ENCODE measurements around the gene ANKRD29.
"Not testable (repeated sequence)": the region's sequence is repeated elsewhere in the genome, so short reads cannot be mapped to it uniquely, and the experiment has no call there.

ANKRD29 gene

GRCh38 chr18:23645568-23646175, 17.0 kb downstream of the ANKRD29 start:
- no peak for DNase-seq (ENCODE audit: low spot score)

- no peak for DNase-seq (ENCODE audit: low spot score)
Measured at GRCh38 chr18:23643815-23644490, 18.8 kb downstream of the ANKRD29 start.

DNA sequence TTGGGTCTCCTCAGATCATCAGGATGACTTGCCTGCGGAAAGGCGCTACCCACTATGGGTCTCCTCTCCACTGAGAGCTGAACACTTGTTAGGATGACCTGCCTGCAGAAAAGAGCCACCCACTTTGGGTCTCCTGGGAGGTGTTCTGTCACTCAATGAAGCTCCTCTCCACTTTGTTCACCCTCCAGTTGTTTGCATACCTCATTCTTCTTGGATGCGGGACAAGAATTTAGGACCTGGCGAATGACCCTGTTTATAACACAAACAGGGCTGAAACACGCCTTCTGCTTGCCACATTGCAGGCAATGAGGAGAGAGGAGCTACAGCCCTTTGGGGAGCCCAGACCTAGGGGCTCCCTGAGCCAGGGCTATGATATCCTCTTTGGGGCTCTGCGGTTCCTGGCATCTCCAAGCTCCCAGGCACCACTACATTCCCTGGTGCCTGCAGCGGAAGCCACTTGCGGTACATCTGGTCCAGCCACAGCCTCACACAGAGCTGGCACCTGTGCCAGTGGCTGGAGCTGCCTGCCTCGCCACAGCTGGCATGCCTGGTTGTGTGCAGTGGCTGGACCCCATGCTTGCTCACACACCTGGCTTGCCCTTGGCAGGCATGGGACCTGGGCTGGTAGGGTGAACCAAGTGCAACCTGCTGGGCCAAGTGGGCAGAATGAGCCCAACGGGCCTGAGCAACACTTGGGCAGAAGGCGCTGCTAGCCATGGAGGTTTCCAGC, 20.6 kb downstream of the ANKRD29 start:
- no peak for DNase-seq (ENCODE audit: low spot score)

DNA sequence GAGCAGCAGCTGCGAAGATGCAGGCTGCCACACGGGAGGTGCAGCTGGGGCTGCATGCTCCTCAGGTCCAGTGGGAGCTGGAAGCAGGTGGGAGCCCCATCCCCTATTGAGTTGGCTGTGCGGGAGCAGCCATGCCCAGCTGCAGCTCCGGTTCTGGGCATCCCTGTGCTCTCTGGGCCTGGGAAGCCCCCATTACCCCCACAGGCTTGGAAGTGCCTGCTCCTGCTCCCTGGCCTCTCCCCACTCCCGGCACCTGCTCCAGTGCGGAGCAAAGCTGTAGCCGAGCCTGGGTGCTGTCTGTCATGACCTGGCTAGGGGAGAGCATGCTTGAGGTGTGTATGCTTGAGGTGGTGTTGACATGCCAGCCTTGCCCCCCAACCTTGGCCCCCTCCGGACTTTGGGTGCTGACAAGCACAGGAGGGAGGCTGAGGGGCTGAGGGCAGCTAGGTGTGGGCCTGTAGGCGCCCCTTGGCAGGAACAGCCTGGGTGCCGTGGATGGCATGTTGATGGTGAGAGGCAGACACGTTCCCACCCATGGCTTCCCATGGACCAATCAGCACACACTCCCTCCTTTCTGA, 21.5 kb downstream of the ANKRD29 start:
- DNase-seq (ENCODE audit: low spot score): no peak

GRCh38 chr18:23640052-23640451, 22.7 kb downstream of the ANKRD29 start:
- DNase-seq (ENCODE audit: low spot score): no peak

DNA sequence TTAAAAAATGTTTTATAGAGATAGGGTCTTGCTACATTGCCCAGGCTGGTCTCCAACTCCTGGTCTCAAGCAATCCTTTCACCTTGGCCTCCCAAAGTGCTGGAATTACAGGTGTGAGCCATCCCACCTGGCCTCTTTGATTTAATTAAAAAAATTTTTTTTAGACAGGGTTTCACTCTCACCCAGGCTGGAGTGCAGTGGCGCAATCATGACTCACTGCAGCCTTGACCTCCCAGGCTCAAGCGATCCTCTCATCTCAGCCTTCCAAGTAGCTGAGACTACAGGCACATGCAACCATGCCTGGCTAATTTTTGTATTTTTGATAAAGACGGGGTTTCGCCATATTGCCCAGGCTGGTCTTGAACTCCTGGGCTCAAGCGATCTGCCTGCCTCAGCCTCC, 26.3 kb downstream of the ANKRD29 start:
- not testable (repeated sequence) for DNase-seq (ENCODE audit: low spot score)

DNA sequence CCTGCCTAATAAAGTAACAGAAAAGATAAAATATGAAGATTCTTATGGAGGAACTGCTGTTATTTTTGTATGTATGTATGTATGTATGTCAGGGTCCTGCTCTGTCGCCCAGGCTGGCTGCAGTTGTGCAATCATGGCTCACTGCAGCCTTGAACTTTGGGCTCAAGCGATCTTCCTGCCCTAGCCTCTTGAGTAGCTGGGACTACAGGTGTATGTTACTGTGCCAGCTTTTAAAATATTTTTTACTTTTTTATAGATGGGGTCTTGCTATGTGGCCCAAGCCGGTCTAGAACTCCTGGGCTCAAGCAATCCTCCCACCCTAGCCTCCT, 26.7 kb downstream of the ANKRD29 start:
- DNase-seq (ENCODE audit: low spot score): no peak

DNA sequence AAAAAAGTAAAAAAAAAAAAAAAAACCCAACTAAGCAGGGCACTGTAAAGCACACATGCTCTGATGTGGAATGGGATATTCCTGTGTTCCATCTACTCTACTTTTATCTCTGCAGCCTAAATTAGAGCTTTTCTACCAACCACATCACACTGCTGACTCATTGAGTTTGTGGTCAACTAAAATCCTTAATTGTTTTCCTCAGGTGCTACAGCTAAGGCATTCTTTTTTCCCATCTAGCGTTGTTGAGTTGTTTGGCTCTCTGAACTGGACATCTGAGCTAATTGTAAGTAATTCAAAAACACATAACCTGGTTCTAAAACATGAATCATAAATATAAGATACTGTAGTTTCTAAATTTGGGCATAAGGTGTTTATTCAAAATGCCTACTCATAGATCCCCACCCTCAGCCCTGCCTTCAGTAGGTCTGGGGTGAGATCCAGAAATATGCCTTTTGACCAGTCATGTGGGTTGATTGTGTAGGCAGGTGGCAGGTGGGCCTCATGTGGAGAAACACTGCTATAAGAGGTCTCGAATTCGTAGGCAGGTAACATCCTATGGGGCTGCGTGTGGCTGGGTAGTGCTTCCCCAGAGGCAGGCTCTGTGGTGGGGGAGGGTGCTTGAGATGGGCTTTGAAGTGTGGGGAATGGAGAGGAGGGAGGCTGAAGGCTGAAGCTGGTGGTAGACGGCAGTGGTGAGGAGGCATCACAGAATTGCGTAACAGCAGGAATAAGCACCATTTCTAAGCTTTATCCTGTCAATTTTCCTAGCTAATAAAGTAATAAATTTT, 27.2 kb downstream of the ANKRD29 start:
- no peak for DNase-seq (ENCODE audit: low spot score)

- DNase-seq (ENCODE audit: low spot score): no peak
Measured at GRCh38 chr18:23634692-23635091, 28.0 kb downstream of the ANKRD29 start.

- no peak for DNase-seq (ENCODE audit: low spot score)
Measured at GRCh38 chr18:23632615-23633014, 30.1 kb downstream of the ANKRD29 start.

GRCh38 chr18:23631746-23632145, 31.0 kb downstream of the ANKRD29 start:
- no peak for DNase-seq (ENCODE audit: low spot score)

DNA sequence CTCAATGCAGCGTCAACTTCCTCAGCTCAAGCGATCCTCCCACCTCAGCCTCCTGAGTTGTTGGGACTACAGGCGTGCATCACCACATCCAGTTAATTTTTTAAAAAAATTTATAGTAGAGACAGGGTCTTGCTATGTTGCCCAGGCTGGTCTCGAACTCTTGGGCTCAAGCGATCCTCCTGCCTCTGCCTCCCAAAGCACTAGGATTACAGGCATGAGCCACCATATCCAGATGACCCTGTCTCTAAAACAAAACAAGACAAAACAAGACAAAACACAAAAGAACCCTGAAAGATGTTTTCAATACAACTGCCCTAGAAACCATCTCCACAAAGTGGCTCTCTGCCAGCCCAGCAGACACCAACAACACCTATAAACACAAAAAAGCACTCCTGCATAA, 31.4 kb downstream of the ANKRD29 start:
- no peak for DNase-seq (ENCODE audit: low spot score)

DNA sequence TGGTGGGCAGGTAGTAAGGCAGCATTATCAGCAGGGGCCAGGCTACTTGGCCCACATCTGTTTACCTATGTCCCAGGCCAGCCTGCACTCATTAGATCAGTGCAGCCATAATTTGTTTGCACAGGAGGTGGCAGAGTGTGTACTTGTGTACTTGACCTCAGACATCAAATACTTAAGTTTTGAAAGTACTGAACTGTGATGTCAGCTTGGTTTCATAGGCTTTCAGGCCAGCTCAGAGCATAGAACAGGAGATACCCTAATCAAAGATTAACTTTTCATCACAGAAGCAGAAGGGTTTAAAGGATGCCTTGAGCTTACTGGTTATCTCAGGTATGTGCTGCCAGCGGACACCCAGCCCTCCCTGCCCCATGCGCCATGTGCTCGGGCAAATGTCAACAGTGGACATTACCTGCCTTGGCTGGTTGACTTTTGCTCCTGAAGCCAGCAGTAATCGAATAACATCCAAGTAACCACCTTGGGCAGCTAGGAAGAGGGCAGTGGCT, 33.2 kb downstream of the ANKRD29 start:
- DNase-seq (ENCODE audit: low spot score): no peak

- DNase-seq (ENCODE audit: low spot score): no peak
Measured at GRCh38 chr18:23627970-23628369, 34.7 kb downstream of the ANKRD29 start.

GRCh38 chr18:23627321-23627720, 35.4 kb downstream of the ANKRD29 start:
- no peak for DNase-seq (ENCODE audit: low spot score)

DNA sequence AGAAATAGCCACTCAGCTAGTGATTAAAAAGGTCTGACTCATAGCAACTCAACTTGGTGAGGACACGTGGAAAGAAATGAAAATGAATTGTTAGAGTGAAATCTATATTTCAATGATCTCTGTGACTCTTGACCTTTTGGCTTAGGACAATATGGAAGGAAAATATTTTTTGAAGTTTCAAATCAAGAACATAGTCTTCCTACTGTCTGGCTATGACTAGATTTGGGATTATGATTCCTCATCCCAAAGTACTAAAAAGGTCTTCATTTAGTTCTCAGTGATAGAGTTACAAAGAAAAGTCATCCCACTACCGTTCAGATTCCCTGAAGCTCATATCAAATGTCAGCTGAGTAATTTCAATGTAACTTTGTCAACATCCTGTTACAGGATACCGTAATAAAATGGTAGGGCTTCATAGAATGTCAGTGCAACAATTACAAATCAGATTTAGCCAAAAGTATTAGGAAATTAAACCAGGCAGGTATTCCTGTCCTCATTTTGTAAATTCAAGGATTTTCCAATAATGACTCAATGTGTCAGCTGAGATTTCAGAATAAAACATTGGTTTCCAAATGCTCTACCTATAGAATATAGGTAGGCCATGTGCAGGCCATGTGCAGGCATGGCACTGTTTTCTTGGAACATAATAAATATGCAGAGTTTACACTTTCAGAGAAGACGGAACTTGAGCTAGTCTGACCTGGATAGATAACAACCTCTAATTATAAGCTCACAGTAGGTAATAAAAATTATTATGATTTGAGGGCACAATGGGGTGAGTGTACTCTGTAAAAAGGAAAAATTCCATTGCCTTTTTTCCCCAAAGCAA, 36.0 kb downstream of the ANKRD29 start:
- no peak for DNase-seq (ENCODE audit: low spot score)

- no peak for DNase-seq (ENCODE audit: low spot score)
Measured at GRCh38 chr18:23623040-23623439, 39.7 kb downstream of the ANKRD29 start.

DNA sequence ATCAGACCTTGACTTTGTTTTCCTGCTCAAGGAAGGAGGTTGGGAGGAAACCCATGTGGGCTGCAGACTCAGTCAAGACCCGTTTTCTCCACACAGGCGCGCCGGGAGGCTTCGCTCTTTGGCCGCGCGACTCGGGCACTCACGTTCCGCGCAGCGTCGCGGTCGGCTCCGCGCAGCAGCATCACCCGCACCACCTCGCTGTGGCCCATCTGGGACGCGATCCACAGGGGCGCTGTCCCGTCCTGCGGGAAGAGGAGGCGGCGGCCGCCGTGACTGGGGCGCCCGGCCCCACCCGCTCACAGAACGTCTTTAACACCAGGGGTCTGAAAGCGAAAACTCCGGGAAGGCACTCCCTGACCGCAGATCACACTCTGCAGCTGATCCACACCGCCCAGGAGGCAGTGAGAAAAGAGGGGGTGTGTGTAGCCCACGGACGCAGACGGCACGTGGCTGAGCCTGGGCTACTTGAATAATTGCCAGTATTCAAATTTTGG, 43.3 kb downstream of the ANKRD29 start:
- peak; percentile 67 for DNase-seq (ENCODE audit: low spot score)

DNA sequence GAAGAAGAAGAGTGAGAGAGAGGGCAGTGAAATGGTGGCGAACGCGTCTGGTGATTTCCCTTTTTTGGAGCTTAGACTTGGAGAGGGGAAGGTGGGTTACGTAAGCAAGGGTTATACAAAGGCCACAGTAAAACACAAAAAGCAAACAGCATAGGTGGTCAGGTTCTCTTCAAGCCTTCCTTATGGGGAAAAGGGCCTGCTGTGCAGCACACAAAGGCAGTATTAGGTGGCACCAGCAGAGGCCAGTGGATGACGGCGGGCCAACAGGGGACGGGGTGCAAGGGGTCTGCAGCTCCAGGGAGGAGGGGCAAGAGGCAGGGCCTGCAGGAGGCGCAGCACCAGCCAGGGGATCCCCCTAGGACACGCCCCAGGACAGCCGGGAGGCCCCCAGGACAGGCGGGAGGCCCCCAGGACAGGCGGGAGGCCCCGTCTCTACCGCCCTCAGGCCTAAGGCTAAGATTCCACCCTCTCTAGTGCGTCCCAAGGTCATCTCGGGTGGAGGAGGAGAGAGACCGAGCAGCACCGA, 43.8 kb downstream of the ANKRD29 start:
- no peak for DNase-seq (ENCODE audit: low spot score)

DNA sequence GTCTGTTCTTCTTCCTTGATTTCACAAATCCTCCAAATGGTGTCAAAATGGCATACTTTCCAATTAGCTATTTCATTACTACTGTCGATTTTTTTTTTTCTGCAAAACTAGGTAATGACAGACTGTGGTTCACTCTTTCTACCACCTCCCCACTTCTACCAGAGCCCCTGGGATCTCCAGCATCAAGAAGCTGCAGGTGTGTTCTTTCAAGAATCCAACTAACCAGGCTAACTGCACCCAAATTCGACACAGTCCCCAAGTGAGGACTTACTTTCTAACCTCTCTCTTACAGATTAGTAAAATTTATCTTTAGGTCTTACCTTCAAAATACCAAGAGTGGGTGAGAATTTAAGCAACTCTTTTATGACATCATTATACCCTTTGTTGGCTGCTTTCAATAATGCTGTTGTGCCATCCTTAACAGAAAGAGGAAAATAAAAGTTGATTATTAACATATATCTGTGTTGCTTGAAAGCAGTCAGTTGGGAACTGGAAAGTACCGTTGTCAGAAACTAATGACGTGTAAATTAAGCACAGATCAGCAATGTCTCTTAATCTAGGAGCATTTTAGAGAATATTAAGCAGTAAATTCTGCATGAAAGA, 45.2 kb downstream of the ANKRD29 start:
- no peak for DNase-seq (ENCODE audit: low spot score)
